Natural killer cell (primary cell): ENCODE results near the gene GNB1L. TPM values are rescaled to one million over a fixed set of nuclear protein-coding genes. Genes with fewer than 3 reads are reported as not detected.

Experiments used
- ATAC-seq, 3 donors: fragments of 150-1000 bp in 2 of 3; fragments of 200-7000 bp in 1 of 3; cut with Tn5 transposase; 1 replicate in 1 of 3; 2 replicates in 2 of 3; pipeline ENCODE4 v1.10.0; 2021; ENCODE audit warnings: mild to moderate bottlenecking in 2 of 3, moderate library complexity in 2 of 3
- DNase-seq, 2 donors: peaks; one replicate each; pipeline versions ENCODE4 v3.0.0 to v3.0.0-alpha.2; 2013 to 2021; ENCODE audit warnings: mixed read lengths in 1 of 2
- H3K27ac ChIP-seq: one replicate; pipeline ENCODE4 v1.5.1; 2013; ENCODE audit warnings: mild to moderate bottlenecking, low read length
- H3K27me3 ChIP-seq: one replicate; pipeline ENCODE4 v1.6.1; 2013; ENCODE audit warnings: low read length; ENCODE audit not compliant: control insufficient read depth, insufficient read depth
- H3K36me3 ChIP-seq: one replicate; pipeline ENCODE4 v1.6.1; 2013; ENCODE audit warnings: low read length; ENCODE audit not compliant: control insufficient read depth, insufficient read depth
- H3K4me1 ChIP-seq: one replicate; pipeline ENCODE4 v1.6.1; 2013; ENCODE audit warnings: low read length; ENCODE audit not compliant: control insufficient read depth, insufficient read depth
- H3K4me3 ChIP-seq: one replicate; pipeline ENCODE4 v1.5.1; 2013; ENCODE audit warnings: low read length
- H3K9me3 ChIP-seq: one replicate; pipeline ENCODE4 v1.6.1; 2013; ENCODE audit warnings: low read length; ENCODE audit not compliant: control insufficient read depth, insufficient read depth
- H3K27ac Mint-ChIP-seq, 2 donors: one replicate each; pipeline ENCODE4 v1.8.0; 2022; ENCODE audit warnings: mild to moderate bottlenecking in 2 of 2, mixed read lengths in 2 of 2, moderate library complexity in 1 of 2
- H3K27me3 Mint-ChIP-seq, 2 donors: one replicate each; pipeline ENCODE4 v1.8.0; 2022; ENCODE audit warnings: low read depth in 2 of 2, mixed read lengths in 2 of 2
- H3K36me3 Mint-ChIP-seq: one replicate; pipeline ENCODE4 v1.8.0; 2022; ENCODE audit warnings: mixed read lengths
- H3K4me1 Mint-ChIP-seq, 2 donors: one replicate each; pipeline ENCODE4 v1.8.0; 2022; ENCODE audit warnings: mixed read lengths in 2 of 2
- H3K4me3 Mint-ChIP-seq: one replicate; pipeline ENCODE4 v1.8.0; 2022; ENCODE audit warnings: mild to moderate bottlenecking, moderate library complexity, mixed read lengths
- H3K9me3 Mint-ChIP-seq, 2 donors: one replicate each; pipeline ENCODE4 v1.8.0; 2022; ENCODE audit warnings: mixed read lengths in 2 of 2
- WGBS: methylation state at CpG from one replicate; pipeline ENCODE4 v1.1.7; 2013; ENCODE audit warnings: missing lambda C conversion rate; ENCODE audit not compliant: insufficient coverage; 5-methylcytosine and 5-hydroxymethylcytosine counted together
- intact Hi-C: fragments of 100-400 bp; cut with micrococcal nuclease; formaldehyde crosslinking; loops from one replicate; pipeline ENCODE4 v1.14.2; 2022
- total RNA-seq, 4 donors: library from RNA; stranded (reverse); fragments of 120-200 nt in 1 of 4; gene quantifications; one replicate each; pipeline versions ENCODE4 v1.2.3 to v1.2.4, GENCODE V29; 2013 to 2022
- TF ChIP-seq, protein P1 (sequence below): fragments of 200-600 bp; IDR thresholded peaks from one replicate; pipeline ENCODE4 v1.8.0; 2022; ENCODE audit warnings: antibody characterized with exemption

The GNB1L gene
- total RNA-seq, 3 donors from 2014 or later (not counting 1 experiment from before 2014, with no cell fraction given), result 5.1 to 5.3 (median 5.3) TPM

DNA sequence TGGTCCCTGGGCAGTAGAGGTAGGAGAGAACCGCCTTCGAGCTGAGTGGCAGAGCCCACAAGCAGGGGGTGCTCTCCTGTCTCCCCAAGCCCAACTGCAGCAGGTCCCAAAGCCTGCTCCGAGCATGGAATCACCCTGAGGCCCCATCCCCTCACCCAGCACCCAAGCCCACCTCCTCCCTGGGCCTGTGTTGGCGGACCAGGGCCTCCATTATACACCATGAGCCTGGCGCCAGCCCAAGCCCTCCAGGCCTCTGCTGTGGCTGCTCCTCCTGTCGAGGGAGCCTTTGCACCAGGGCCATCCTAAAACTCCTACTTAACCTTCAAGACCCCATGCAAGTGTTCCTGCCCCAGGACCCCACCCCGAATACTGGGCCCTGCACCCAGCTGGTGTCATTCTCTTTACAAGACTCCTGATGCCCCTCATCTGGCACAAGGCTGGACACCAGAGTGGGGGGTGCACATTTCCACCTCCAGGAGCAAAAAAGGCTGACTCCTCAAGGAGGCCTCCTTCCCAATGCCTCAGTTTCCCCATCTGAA, 114.7 kb downstream of the GNB1L start:
- Mint-ChIP-seq H3K27ac (no peak overlapping the region), H3K4me1 (no peaks in the 10 kb centered on the region), H3K27me3 (peaks cover 0 to 1% of the 10 kb centered on the region in 2 donors), H3K36me3 (no peaks in the 10 kb centered on the region), H3K4me3 (no peak overlapping the region), H3K9me3 (no peaks in the 10 kb centered on the region)
- no peak for DNase-seq
- Histone ChIP-seq H3K36me3 (no peaks in the 10 kb centered on the region), H3K27ac (no peak overlapping the region), H3K4me1 (no peaks in the 10 kb centered on the region), H3K9me3 (no peaks in the 10 kb centered on the region), H3K4me3 (no peak overlapping the region), H3K27me3 (no peaks in the 10 kb centered on the region)
- TF ChIP-seq, protein P1, sequence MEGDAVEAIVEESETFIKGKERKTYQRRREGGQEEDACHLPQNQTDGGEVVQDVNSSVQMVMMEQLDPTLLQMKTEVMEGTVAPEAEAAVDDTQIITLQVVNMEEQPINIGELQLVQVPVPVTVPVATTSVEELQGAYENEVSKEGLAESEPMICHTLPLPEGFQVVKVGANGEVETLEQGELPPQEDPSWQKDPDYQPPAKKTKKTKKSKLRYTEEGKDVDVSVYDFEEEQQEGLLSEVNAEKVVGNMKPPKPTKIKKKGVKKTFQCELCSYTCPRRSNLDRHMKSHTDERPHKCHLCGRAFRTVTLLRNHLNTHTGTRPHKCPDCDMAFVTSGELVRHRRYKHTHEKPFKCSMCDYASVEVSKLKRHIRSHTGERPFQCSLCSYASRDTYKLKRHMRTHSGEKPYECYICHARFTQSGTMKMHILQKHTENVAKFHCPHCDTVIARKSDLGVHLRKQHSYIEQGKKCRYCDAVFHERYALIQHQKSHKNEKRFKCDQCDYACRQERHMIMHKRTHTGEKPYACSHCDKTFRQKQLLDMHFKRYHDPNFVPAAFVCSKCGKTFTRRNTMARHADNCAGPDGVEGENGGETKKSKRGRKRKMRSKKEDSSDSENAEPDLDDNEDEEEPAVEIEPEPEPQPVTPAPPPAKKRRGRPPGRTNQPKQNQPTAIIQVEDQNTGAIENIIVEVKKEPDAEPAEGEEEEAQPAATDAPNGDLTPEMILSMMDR, result no peak
- WGBS, result 87% methylated on average over 7 of the region's 7 CpGs
- intact Hi-C loops, result no loop called here
- no peak for ATAC-seq

DNA sequence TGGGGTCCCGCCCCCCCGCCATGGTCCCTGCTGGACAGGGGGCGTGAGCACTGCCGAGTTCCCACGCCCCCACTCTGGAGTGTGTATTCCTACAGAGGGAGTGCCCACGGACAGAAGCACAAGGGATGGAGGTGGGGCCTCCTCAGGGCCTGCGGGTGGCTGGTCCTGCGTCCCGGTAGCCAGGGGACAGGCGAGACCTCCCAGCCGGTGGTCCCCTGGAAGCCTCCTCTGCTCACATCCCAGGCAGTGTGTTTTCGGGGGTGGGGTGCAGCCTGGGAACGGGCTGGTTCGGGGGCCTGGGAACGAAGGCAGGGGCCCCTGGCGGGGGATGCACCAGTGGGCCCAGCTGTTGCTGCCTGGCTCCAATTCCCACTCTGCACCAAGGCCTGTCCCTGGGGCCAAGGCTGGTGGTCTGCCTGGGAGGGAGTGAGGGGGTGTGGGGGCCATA, 115.2 kb downstream of the GNB1L start:
- Mint-ChIP-seq H3K36me3 (no peaks in the 10 kb centered on the region), H3K4me3 (no peak overlapping the region), H3K9me3 (no peaks in the 10 kb centered on the region), H3K27me3 (peaks cover 0 to 3% of the 10 kb centered on the region in 2 donors), H3K4me1 (no peaks in the 10 kb centered on the region), H3K27ac (no peak overlapping the region)
- H3K4me3 ChIP-seq, result no peak overlapping the region
- H3K4me1 ChIP-seq, result no peaks in the 10 kb centered on the region
- ATAC-seq, result no peak
- DNase-seq, result no peak
- 81% methylated on average over 16 of the region's 16 CpGs for WGBS
- H3K27me3 ChIP-seq, result no peaks in the 10 kb centered on the region
- TF ChIP-seq, protein P1, result no peak
- no peaks in the 10 kb centered on the region for H3K9me3 ChIP-seq
- intact Hi-C loops, result no loop called here
- no peaks in the 10 kb centered on the region for H3K36me3 ChIP-seq
- H3K27ac ChIP-seq, result no peak overlapping the region

DNA sequence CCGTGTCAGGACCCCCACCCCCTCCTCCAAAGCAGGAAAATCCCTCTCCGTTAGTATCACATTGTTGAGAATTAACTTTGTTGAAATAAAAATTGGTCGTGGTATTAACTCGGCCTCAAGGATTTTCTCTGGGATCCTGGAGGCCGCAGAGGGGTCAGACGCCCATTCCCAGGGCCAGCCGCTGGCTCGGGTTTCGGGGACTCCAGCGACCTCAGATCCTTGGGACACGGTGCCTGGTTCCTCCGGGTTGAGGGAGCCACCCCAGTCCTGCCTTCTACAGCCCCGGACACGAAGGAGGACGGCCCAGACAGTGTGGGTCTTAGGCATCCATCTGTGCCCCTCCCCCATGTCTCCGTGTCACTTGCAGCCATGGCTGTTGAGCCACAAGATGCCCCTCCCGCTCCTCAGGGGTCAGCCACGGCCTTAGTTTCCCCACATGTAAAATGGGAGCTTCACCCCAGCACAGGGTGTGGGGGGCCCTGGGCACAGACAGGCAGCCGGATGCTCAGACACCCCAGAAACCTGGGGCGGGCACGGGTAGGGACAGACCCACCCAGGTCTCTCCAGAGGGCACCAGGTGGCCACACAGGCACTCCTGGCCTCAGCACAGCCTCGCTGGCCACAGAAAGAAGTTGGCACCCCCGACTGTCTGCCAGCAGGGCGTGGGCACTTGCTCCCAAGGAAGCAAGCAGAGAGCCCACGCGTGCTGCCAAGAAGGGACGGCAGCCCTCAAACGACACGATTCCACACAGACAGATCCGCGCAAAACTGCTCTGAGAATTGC, 115.8 kb downstream of the GNB1L start:
- H3K27me3 Mint-ChIP-seq, result peaks cover 0 to 3% of the 10 kb centered on the region in 2 donors
- intact Hi-C loops, result no loop called here

More for the DNA sequence above, 115.8 kb downstream of the GNB1L start:
- Histone ChIP-seq H3K27ac (no peak overlapping the region), H3K4me3 (no peak overlapping the region), H3K27me3 (no peaks in the 10 kb centered on the region), H3K4me1 (no peaks in the 10 kb centered on the region), H3K36me3 (no peaks in the 10 kb centered on the region), H3K9me3 (no peaks in the 10 kb centered on the region)
- no peaks in the 10 kb centered on the region for H3K4me1 Mint-ChIP-seq
- ATAC-seq (no peak), DNase-seq (no peak)
- H3K9me3 Mint-ChIP-seq, result no peaks in the 10 kb centered on the region
- no peak overlapping the region for H3K4me3 Mint-ChIP-seq
- no peaks in the 10 kb centered on the region for H3K36me3 Mint-ChIP-seq
- H3K27ac Mint-ChIP-seq, result no peak overlapping the region
- WGBS, result 81% methylated on average over 30 of the region's 31 CpGs
- TF ChIP-seq, protein P1, result no peak
